ENCODE measurements around the gene CHPF2.

Gene CHPF2

DNA sequence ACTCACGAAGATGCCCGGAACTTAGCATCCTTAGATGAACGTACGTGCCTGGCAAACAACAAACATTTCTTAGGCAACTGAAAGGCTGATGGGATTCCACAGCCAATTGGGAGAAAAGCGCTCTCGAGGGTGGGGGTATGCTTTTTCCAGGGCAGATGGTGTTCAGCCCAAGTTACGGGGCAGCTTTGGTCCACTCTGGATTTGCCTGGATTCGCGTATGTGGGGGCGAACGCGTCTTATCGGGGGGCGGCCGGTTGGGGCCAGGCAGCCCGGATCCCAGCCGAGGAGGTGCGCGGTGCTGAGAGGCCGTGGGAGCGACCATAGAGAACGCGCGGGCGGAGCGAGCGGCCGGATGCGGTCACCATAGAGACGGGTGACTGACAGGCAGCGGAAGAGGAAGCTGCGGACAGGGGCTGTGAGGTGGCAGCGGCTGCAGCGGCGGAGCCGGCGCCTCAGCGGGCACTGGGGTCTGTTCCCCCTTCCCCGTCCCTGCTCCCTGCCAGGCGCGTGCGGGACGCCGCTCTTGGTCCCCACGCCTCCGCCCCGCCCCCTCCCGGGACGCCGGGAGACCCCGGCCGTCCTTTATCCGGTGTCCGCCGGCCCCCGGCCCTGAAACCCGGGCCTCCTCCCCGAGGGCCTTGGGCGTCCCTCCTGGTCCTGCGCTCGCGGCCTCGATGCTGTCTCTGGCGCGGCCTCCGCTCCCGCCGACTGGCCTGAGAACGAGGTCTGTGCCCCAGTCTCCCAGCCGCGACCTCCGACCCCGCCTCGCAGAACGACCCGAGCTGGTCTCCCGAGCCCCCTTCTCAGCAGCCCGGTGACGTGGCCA, at the start of gene CHPF2:
Gene CHPF2, plus strand, starts transcription at position 393 of the 826 bp plus-strand sequence. CDS start 1,529 bp downstream, outside the sequence.
- DNase-seq: peak; percentile 77

- no peak for DNase-seq
Measured at GRCh38 chr7:151185762-151186639, 46.3 kb upstream of the CHPF2 start.

DNA sequence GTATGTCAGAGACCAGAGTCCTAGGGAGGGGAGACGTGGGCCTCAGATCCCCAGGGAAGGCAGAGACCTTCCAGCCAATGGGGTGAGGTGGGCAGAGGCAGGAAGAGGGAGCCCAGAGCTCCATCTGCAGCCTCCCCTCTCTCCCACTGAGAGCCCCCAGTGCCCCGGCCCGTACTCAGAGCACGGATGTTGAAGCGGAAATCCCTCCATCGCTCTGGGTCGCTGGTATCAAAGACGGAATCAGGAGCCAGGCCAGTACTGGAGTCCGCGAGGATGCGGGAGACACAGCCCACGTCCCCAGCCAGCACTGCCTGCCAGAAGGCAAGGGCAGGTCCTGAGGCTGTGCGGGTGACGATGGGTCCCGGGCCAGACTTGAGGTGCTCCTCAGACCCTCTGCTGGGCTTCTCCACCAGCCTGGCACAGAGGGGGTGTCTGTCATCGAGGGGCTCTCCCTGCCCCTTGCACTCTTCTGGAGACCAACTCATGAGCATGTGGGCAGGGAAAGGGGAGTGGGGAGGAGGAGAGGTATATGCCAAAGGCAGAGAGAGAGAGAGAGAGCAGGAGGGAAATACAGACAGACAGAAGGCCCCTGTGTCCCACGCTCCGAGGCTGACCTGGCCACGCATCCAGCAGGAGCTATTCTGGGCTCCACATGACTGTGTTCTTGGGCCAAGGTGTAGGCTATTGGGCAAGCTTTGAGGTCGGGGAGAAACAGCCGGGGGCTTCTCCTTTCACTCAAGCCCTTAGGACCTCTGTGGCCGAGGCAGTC, 45.5 kb upstream of the CHPF2 start, which contains the start of gene ASB10:
Gene ASB10, minus strand, starts transcription at position 611 of the 769 bp plus-strand sequence. Its CDS starts 120 bp downstream, at position 491.
- DNase-seq: no peak

DNA sequence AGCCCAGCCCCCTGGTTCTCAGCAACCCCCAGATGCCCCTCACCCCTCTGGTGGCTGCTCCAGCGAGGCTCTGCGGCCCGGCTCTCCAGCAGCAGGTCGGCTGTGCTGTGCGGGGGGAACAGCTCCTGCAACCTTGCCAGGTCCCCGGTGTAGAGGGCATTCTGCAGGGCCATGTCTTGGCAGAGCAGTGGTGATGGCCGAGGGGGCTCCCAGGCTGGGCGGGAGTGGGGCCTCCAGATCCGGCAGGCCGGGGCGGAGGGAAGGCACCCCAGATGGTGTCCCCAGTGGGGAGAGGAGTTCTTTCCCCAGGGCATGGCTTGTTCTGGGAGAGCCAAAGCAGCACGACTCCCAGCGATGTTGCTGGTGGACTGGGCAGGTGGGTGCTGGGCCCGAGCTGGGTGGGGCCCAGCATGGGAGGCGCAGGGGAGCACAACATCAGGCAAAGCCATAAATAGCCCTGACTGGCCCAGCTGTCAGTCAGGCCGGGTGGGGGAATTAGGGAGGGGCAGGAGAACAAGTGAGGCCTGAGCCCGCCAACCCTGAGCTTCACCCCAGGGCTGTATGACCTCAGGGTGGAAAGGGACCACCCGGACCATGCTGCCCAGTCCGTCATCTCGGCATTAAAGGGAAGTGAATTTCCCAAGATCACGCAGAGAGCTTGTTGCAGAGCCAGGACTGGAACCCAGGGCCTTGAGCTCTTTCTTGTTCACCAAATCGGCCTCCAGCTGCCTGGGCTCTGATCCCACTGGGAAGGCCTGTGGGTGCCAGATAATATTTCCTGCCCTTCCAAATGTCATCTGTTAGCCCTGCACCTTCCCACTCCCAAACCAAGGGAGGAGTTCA, 44.7 kb upstream of the CHPF2 start:
- no peak for DNase-seq

DNA sequence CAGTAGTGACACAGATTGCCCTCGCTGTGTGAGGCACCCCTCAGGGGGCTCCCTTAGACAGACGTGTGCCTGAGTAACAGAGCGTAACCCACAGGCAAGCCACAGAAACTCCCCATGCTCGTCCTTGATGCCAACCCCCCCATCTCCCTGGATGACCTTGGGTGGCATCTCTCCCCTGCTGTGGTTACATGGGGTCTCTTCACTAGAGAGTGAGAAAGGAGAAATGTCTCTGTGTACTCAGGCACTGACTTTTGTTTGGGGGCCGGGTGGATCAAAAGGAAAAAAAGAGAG, 44.1 kb upstream of the CHPF2 start:
- DNase-seq: no peak

DNA sequence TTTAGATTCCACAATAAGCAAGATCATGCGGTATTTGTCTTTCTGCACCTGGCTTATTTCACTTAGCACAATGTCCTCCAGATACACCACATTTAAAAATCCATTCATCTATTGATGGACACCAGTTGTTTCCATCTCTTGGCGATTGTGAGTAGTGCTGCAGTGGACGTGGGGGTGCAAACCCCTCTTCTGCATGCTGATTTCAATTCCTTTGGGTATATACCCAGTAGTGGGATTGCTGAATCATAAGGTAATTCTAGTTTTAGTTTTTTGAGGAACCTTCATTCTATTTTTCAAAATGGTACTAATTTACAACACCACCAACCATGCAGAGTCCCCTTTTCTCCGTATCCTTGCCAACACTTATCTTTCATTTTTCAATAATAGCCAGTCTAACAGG, 43.2 kb upstream of the CHPF2 start:
- no peak for DNase-seq

GRCh38 chr7:151191544-151191943, 40.7 kb upstream of the CHPF2 start:
- DNase-seq: no peak

DNA sequence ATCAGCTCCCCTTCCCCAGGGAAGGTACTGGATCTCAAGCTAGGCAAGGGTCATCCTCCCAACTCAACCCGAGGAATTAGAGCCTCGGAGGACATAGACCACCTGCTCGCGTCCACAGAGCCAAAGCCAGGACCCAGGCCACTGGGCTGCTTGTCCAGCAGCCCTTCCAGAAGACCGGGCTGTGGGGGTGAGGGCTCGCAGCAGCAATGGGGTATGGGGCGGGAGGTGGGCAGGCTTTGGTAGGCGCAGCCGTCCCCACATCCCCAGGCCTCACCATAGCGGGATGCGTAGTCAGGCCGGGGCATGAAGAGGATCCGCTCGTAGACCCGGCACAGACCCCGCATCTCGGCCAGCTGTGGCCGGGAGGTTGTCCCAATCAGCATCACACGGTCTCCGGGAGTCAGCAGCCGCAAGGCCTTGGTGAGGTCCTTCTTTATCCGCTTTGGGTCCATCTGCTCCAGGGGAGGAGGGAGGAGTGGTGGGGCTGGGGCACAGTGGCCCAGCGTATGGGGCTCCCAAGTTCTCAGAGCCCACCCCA, 40.2 kb upstream of the CHPF2 start:
- DNase-seq: no peak

- no peak for DNase-seq
Measured at GRCh38 chr7:151193203-151193978, 38.9 kb upstream of the CHPF2 start.

DNA sequence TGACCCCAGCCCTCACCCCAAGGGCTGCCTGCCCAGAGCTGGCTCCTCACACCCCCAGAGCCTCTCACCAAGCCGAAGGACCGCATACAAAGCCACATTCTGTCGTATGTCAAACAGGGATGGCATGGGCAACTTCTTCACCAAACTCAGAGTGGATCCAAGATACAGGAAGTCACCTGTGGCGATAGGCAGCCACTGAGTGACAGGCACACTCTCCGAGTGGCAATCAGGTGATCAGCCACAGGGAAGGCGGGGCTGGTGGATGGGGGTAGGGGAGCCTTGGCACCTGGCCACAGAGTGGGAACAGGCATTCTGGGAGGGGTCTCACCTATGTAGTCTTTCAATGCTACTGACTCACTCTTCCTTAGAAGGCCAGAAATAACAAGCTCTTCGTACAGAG, 38.1 kb upstream of the CHPF2 start:
- DNase-seq: no peak

GRCh38 chr7:151195616-151196450, 36.5 kb upstream of the CHPF2 start:
- no peak for DNase-seq

DNA sequence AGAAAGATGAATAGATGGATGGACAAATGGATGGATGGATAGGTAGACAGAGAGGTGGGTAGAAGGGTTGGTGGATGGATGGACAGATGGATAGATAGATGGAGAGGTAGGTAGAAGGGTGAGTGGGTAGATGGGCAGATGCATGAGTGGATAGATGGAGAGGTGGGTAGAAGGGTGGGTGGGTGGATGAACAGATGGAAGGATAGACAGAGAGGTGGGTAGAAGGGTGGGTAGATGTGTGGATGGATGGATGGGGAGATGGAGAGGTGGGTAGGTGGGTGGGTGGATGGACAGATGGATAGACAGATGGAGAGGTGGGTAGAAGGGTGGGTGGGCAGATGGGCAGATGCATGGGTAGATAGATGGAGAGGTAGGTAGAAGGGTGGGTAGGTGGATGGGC, 34.4 kb upstream of the CHPF2 start:
- DNase-seq: no peak

DNA sequence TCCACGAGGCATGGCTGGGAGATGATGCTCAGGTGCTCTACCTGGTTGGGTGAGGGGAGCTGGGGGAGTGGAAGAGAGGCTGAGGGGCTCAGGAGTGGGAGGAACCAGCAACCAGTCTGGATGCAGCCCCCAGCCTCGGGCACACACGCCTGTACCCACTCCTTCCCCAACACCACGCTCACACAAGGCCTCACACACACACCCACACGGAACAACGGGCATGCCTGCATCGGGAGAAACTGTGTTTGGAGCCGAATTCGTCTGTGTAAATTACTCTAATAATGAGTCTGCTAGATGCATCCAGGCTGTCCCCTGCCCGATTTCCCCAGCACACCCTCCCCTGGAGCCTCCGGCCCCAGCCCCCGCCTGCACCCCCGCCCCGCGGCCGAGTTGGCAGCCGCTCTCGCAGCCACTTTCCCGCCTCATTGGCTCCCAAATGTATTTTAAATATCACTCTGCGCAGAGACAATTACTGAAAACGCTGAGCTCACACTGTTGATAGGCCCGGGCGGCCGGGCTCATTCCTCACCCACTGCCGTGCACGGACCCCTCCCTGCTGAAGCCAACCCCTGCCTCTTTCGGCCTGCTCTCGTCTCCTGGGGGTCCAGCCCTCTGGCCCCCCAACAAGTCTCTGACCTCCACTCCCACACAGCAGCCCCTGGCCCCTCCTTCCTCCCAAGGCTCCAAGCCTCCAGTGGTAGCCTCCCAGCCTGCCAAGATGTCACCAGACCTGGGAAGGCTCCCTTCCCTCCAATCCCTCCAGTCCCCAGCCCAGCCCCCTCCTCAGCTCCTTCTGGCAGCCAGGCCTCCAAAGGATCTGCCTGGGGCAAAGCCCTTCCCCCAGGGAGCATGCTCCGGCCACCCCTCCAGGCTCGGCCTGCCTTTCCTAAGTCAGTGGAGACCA, 33.1 kb upstream of the CHPF2 start:
- no peak for DNase-seq

GRCh38 chr7:151201344-151201743, 30.9 kb upstream of the CHPF2 start:
- no peak for DNase-seq

DNA sequence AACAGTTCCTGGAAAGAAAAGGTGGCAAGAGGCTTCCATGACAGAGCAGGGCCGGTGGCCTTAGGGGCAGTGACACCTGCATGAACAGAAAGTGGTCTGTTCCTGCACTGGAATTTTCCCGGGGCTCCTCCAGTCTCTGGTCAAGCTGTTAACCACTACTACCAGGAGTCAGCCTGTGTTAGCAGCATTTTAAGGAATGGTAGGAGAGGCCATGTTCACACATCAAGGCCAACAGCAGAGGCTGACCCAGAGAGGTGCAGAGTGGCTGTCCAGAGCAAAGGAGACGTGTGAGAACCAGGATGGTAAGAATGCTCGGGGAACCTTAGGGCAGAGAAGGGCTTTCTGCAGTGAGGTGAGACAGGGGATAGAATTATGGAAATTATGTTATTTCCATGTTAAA, 30.5 kb upstream of the CHPF2 start:
- DNase-seq: no peak

- no peak for DNase-seq
Measured at GRCh38 chr7:151202836-151203235, 29.4 kb upstream of the CHPF2 start.

DNA sequence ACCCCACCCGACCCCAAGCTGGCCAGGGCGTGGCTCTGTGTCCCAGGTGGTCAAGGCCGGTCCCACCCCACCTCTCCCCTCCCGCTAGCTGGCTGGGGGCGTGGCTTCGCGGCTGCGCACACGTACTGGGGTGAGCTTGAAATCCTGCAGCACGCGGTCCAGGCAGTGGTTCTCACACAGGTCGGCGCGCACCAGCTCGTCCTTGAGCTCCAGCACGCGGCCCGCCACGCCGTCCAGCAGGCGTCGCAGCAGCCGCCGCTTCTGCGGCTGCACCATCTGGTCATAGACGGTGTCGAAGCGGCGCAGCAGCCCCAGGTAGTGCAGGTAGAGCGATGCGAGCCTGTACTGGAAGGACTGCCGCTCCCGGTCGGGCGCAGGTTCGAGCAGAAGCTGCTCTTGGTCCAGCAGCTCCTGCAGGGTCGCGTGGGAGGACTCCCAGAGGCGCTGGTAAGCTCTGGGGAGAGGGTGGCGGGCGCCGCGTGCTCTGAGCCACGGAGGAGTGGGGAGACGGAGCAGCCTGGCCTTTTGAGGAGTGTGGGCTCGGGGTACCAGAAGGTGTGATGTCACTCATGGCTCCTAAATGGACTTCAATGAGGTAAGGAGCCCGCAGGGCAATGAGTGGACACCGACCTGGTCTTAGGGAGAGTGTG, 27.8 kb upstream of the CHPF2 start:
- no peak for DNase-seq

GRCh38 chr7:151205730-151206129, 26.6 kb upstream of the CHPF2 start:
- DNase-seq: no peak

DNA sequence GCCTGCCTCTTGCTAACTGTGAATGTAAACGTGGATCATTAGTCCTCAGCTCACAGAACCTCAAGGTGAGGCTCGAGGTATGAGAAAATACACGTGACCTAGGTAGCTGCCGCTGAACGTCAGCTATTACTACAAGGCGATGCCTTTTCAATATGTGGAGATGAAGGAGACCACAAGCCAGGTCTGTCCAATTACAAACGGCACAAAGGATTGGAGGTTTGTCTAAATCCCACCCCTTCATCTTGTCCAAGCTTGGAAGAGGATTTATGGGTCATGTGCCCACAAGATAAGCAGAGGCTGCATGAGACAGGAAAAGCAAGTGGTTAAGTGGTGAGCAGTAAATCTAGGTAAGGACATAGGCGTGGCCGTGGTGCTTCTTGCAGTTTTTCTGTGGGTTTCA, 25.4 kb upstream of the CHPF2 start:
- DNase-seq: no peak
